HCT116 (cell line): ENCODE results near the gene CXXC5. TPM values are rescaled to one million over a fixed set of nuclear protein-coding genes. Genes with fewer than 3 reads are reported as not detected.

Experiments
- ATAC-seq: fragments of 200-7000 bp; cut with Tn5 transposase; 2 replicates; pipeline ENCODE4 v1.9.1; 2020; ENCODE audit warnings: mild to moderate bottlenecking, moderate library complexity
- BruUV-seq: library from RNA; stranded (reverse); fragments of 400-500 nt; replicated peaks from 2 replicates; lab custom pipeline; 2021; lab: Mats Ljungman, UMichigan
- CTCF ChIA-PET: fragments of 300-600 bp; sonication (Branson Sonifier 250); formaldehyde crosslinking; loops from one replicate; lab custom pipeline; 2021; ENCODE audit warnings: antibody characterized with exemption; lab: Charles Lee
- POLR2A ChIA-PET: fragments of 300-600, 350-600 bp; sonication (Branson Sonifier 250); formaldehyde crosslinking; loops from one replicate; lab custom pipeline; 2021; ENCODE audit warnings: antibody characterized with exemption; lab: Charles Lee
- RAD21 ChIA-PET, 2 experiments: fragments of 300-600 bp; sonication (Branson Sonifier 250); formaldehyde crosslinking; loops; one replicate each; lab custom pipeline; 2023; ENCODE audit warnings: low total read pairs in 2 of 2; ENCODE audit not compliant: uncharacterized antibody in 2 of 2, unreplicated experiment in 2 of 2, low non-redundant PET in 1 of 2; lab: Charles Lee
- DNase-seq: peaks from one replicate; pipeline ENCODE4 v3.0.0-alpha.2; 2010; ENCODE audit warnings: low read depth, low spot score
- H2AFZ ChIP-seq: fragments of 200-600 bp; shearing (Covaris generic), sonication (generic); 2 replicates; pipeline ENCODE4 v1.6.1; 2017; ENCODE audit warnings: low read depth, mixed run types, mixed read lengths, antibody characterized with exemption, low read length; ENCODE audit not compliant: poor library complexity, severe bottlenecking
- H3K27ac ChIP-seq: 2 replicates; pipeline ENCODE4 v1.5.1; 2012; ENCODE audit warnings: low read depth, low read length
- H3K27me3 ChIP-seq: fragments of 200-600 bp; sonication (generic); 2 replicates; pipeline ENCODE4 v1.6.1; 2016; ENCODE audit warnings: mixed run types, low read length, mixed read lengths; ENCODE audit not compliant: insufficient read depth
- H3K36me3 ChIP-seq, 2 experiments: fragments of 200-500 bp in 1 of 2; fragments of 200-600 bp in 1 of 2; sonication (Bioruptor generic) in 1 of 2; sonication (generic) in 1 of 2; 2 replicates each; pipeline versions ENCODE4 v1.5.1 to v1.6.1; 2014 to 2016; ENCODE audit warnings: low read length in 2 of 2, inconsistent platforms in 1 of 2, mixed read lengths in 1 of 2, mixed run types in 1 of 2; ENCODE audit not compliant: insufficient read depth in 2 of 2, control insufficient read depth in 1 of 2
- H3K4me1 ChIP-seq, 2 experiments: fragments of 200-600 bp in 1 of 2; sonication (generic) in 1 of 2; 2 replicates each; pipeline versions ENCODE4 v1.5.1 to v1.6.1; 2012 to 2017; ENCODE audit warnings: low read length in 2 of 2, inconsistent platforms in 1 of 2, mild to moderate bottlenecking in 1 of 2, mixed read lengths in 1 of 2, mixed run types in 1 of 2, moderate library complexity in 1 of 2; ENCODE audit not compliant: insufficient read depth in 2 of 2, control insufficient read depth in 1 of 2
- H3K4me2 ChIP-seq: fragments of 200-600 bp; sonication (generic); 2 replicates; pipeline ENCODE4 v1.6.1; 2017; ENCODE audit warnings: mixed run types, low read length, mixed read lengths
- H3K4me3 ChIP-seq, 2 experiments: fragments of 200-600 bp in 1 of 2; sonication (generic) in 1 of 2; replicated peaks in 1 of 2; 2 replicates each; pipeline ENCODE4 v1.5.1; 2011 to 2016; ENCODE audit warnings: low read length in 2 of 2, control low read depth in 1 of 2, low read depth in 1 of 2, mild to moderate bottlenecking in 1 of 2, mixed read lengths in 1 of 2, mixed run types in 1 of 2
- H3K79me2 ChIP-seq: fragments of 200-600 bp; sonication (generic); 2 replicates; pipeline ENCODE4 v1.6.1; 2017; ENCODE audit warnings: mild to moderate bottlenecking, mixed run types, low read length, moderate library complexity, mixed read lengths; ENCODE audit not compliant: insufficient read depth
- H3K9ac ChIP-seq: fragments of 200-600 bp; sonication (generic); 2 replicates; pipeline ENCODE4 v1.6.1; 2016; ENCODE audit warnings: low read length, mixed read lengths
- H3K9me2 ChIP-seq: fragments of 200-600 bp; sonication (generic), shearing (Covaris generic); 2 replicates; pipeline ENCODE4 v1.6.1; 2017; ENCODE audit warnings: mixed run types, mild to moderate bottlenecking, moderate library complexity; ENCODE audit not compliant: insufficient read depth
- H3K9me3 ChIP-seq, 2 experiments: fragments of 200-500 bp in 1 of 2; fragments of 200-600 bp in 1 of 2; sonication (Bioruptor generic) in 1 of 2; sonication (generic) in 1 of 2; 2 replicates each; pipeline ENCODE4 v1.6.1; 2014 to 2017; ENCODE audit warnings: low read length in 2 of 2, mixed read lengths in 2 of 2, inconsistent platforms in 1 of 2, low read depth in 1 of 2, mild to moderate bottlenecking in 1 of 2, mixed run types in 1 of 2, moderate library complexity in 1 of 2; ENCODE audit not compliant: control insufficient read depth in 1 of 2, insufficient read depth in 1 of 2
- H4K20me1 ChIP-seq: fragments of 200-600 bp; sonication (generic), shearing (Covaris generic); 2 replicates; pipeline ENCODE4 v1.6.1; 2017; ENCODE audit warnings: mixed run types, mild to moderate bottlenecking, moderate library complexity; ENCODE audit not compliant: insufficient read depth
- ATF3 ChIP-seq: IDR thresholded peaks from 2 replicates; pipeline ENCODE4 v1.6.1; 2012
- CEBPB ChIP-seq: IDR thresholded peaks from 2 replicates; pipeline ENCODE4 v1.6.1; 2012; ENCODE audit warnings: low read depth
- CTCF ChIP-seq, 3 experiments: fragments of 200-600 bp in 1 of 3; sonication (generic) in 1 of 3; IDR thresholded peaks in 2 of 3; conservative IDR thresholded peaks in 1 of 3; 2 replicates each; pipeline ENCODE4 v1.5.1; 2012 to 2017; ENCODE audit warnings: low read depth in 2 of 3, low read length in 2 of 3, antibody characterized with exemption in 1 of 3, borderline replicate concordance in 1 of 3, control low read depth in 1 of 3, mild to moderate bottlenecking in 1 of 3, mixed read lengths in 1 of 3, mixed run types in 1 of 3, moderate library complexity in 1 of 3; ENCODE audit not compliant: insufficient read depth in 1 of 3
- EZH2 ChIP-seq: fragments of 200-600 bp; sonication (generic); IDR thresholded peaks from 2 replicates; pipeline ENCODE4 v1.6.1; 2017; ENCODE audit warnings: antibody characterized with exemption, mixed run types
- EZH2phosphoT487 ChIP-seq: fragments of 200-600 bp; IDR thresholded peaks from 2 replicates; pipeline ENCODE4 v1.6.1; 2018; ENCODE audit warnings: antibody characterized with exemption, borderline replicate concordance
- FOSL1 ChIP-seq: IDR thresholded peaks from 2 replicates; pipeline ENCODE4 v1.6.1; 2012; ENCODE audit warnings: low read depth
- MAX ChIP-seq: IDR thresholded peaks from 2 replicates; pipeline ENCODE4 v1.6.1; 2012
- POLR2AphosphoS5 ChIP-seq: IDR thresholded peaks from 2 replicates; pipeline ENCODE4 v1.6.1; 2011; ENCODE audit warnings: mild to moderate bottlenecking, low read depth, low read length, moderate library complexity
- REST ChIP-seq: IDR thresholded peaks from 2 replicates; pipeline ENCODE4 v1.6.1; 2012; ENCODE audit warnings: low read depth
- SIN3A ChIP-seq: IDR thresholded peaks from 2 replicates; pipeline ENCODE4 v1.6.1; 2012; ENCODE audit warnings: low read depth
- TCF7L2 ChIP-seq: IDR thresholded peaks from 2 replicates; pipeline ENCODE4 v1.7.0; 2011; ENCODE audit warnings: borderline replicate concordance, inconsistent platforms; ENCODE audit not compliant: insufficient read depth, insufficient read length; ENCODE audit errors: extremely low read depth
- YY1 ChIP-seq: IDR thresholded peaks from 2 replicates; pipeline ENCODE4 v1.6.1; 2011; ENCODE audit warnings: low read length, low read depth, moderate library complexity, mild to moderate bottlenecking; ENCODE audit not compliant: insufficient replicate concordance; ENCODE audit errors: extremely low read depth
- ZNF274 ChIP-seq: fragments of 200-500 bp; sonication (Bioruptor generic); IDR thresholded peaks from 2 replicates; pipeline ENCODE4 v1.6.1; 2014; ENCODE audit warnings: mild to moderate bottlenecking, low read depth, low read length, inconsistent platforms
- intact Hi-C: fragments of 100-400 bp; cut with micrococcal nuclease; formaldehyde crosslinking; loops from 2 replicates; pipeline ENCODE4 v1.10.0; 2022
- total RNA-seq: library from RNA; stranded (reverse); gene quantifications from one replicate; pipeline ENCODE4 v1.2.1, GENCODE V29; 2021; ENCODE audit not compliant: unreplicated experiment

Gene CXXC5
- total RNA-seq, 1 experiment from 2014 or later, result 43.1 TPM

GRCh38 chr5:139687656-139688055 is 39.5 kb downstream of the CXXC5 start:
- Histone ChIP-seq H3K79me2 (no peaks in the 10 kb centered on the region), H3K36me3 (no peaks in the 10 kb centered on the region; a peak in 1 of 4 replicates), H3K4me2 (no peak overlapping the region), H3K4me1 (peaks cover 19 to 34% of the 10 kb centered on the region in 2 experiments), H3K9ac (no peak overlapping the region), H3K4me3 (no peak overlapping the region), H2AFZ (no peak overlapping the region), H3K27ac (no peak overlapping the region), H4K20me1 (no peaks in the 10 kb centered on the region), H3K9me3 (no peaks in the 10 kb centered on the region), H3K9me2 (no peaks in the 10 kb centered on the region), H3K27me3 (no peaks in the 10 kb centered on the region)
- BruUV-seq, result no TSS peak
- ChIA-PET POLR2A (no interaction called here), CTCF (no interaction called here), RAD21 (interaction anchor here (0.7 to 1.3 kb wide), 2 partner anchors 8 to 40 kb away, joined by 3 to 5 read pairs; partner anchors contain the start of gene CXXC5 (in 1 of the 2))
- intact Hi-C loops, result no loop called here
- no peak for TF ChIP-seq MAX
- TF ChIP-seq REST, result no peak
- no peak for TF ChIP-seq EZH2
- TF ChIP-seq ZNF274, result no peak
- no peak for TF ChIP-seq ATF3
- no peak for TF ChIP-seq CEBPB
- no peak for TF ChIP-seq SIN3A
- no peak for TF ChIP-seq YY1
- TF ChIP-seq TCF7L2, result no peak
- no peak for TF ChIP-seq CTCF (IDR thresholded peaks at IDR 0.05 in 2 of 3, conservative IDR thresholded peaks at IDR 0.05 in 1 of 3; ENCODE audit: borderline replicate concordance in 1 of 3, insufficient read depth in 1 of 3, low read depth in 2 of 3, low read length in 2 of 3)
- no peak for TF ChIP-seq POLR2AphosphoS5
- TF ChIP-seq FOSL1, result no peak
- TF ChIP-seq EZH2phosphoT487, result no peak
- DNase-seq (no peak), ATAC-seq (no peak)
